Activated T-cell treated with anti-CD3 and anti-CD28 coated beads for 4 hours (primary cell): ENCODE measurements around the gene ASB18.
"Not testable (repeated sequence)": the region's sequence is repeated elsewhere in the genome, so short reads cannot be mapped to it uniquely, and the experiment has no call there.

Experiments used
- DNase-seq: peaks from one replicate; pipeline ENCODE4 v3.0.0-alpha.2; 2020

Gene ASB18

GRCh38 chr2:236284208-236284607 lies 20.0 kb upstream of the ASB18 start:
- no peak for DNase-seq

- no peak for DNase-seq
Measured at GRCh38 chr2:236282406-236282805, 18.2 kb upstream of the ASB18 start.

GRCh38 chr2:236281423-236281822 lies 17.2 kb upstream of the ASB18 start:
- no peak for DNase-seq

GRCh38 chr2:236273126-236273525 lies 8.9 kb upstream of the ASB18 start:
- no peak for DNase-seq

- no peak for DNase-seq
Measured at GRCh38 chr2:236271851-236272250, 7.6 kb upstream of the ASB18 start.

- not testable (repeated sequence) for DNase-seq
Measured at GRCh38 chr2:236269876-236270275, 5.7 kb upstream of the ASB18 start.

GRCh38 chr2:236265675-236266074 lies 1.5 kb upstream of the ASB18 start:
- DNase-seq: no peak

GRCh38 chr2:236262238-236262637 lies 2.0 kb downstream of the ASB18 start:
- no peak for DNase-seq

- no peak for DNase-seq
Measured at GRCh38 chr2:236261452-236261851, 2.8 kb downstream of the ASB18 start.

- no peak for DNase-seq
Measured at GRCh38 chr2:236259371-236259770, 4.8 kb downstream of the ASB18 start.

GRCh38 chr2:236257575-236257974 lies 6.6 kb downstream of the ASB18 start:
- no peak for DNase-seq

- no peak for DNase-seq
Measured at GRCh38 chr2:236257136-236257535, 7.1 kb downstream of the ASB18 start.

- DNase-seq: no peak
Measured at GRCh38 chr2:236256366-236256985, 7.7 kb downstream of the ASB18 start.

GRCh38 chr2:236254674-236255073 lies 9.5 kb downstream of the ASB18 start:
- no peak for DNase-seq

GRCh38 chr2:236254001-236254400 lies 10.2 kb downstream of the ASB18 start:
- DNase-seq: no peak

- no peak for DNase-seq
Measured at GRCh38 chr2:236252602-236253001, 11.6 kb downstream of the ASB18 start.

GRCh38 chr2:236250909-236251579 lies 13.2 kb downstream of the ASB18 start:
- DNase-seq: no peak

- no peak for DNase-seq
Measured at GRCh38 chr2:236250286-236250685, 13.9 kb downstream of the ASB18 start.

GRCh38 chr2:236249066-236249465 lies 15.1 kb downstream of the ASB18 start:
- no peak for DNase-seq

- no peak for DNase-seq
Measured at GRCh38 chr2:236246711-236247246, 17.4 kb downstream of the ASB18 start.

- DNase-seq: no peak
Measured at GRCh38 chr2:236244256-236244655, 19.9 kb downstream of the ASB18 start.

- DNase-seq: no peak
Measured at GRCh38 chr2:236242057-236242495, 22.1 kb downstream of the ASB18 start.

GRCh38 chr2:236241181-236242056 lies 22.8 kb downstream of the ASB18 start:
- DNase-seq: no peak
